ENCODE results near the gene CHSY1.

Gene CHSY1

GRCh38 chr15:101185770-101186169 is 66.1 kb downstream of the CHSY1 start:
- no peak for DNase-seq

GRCh38 chr15:101185336-101185735 is 66.5 kb downstream of the CHSY1 start:
- no peak for DNase-seq

- no peak for DNase-seq
Measured at GRCh38 chr15:101184830-101185229, 67.0 kb downstream of the CHSY1 start.

- DNase-seq: no peak
Measured at GRCh38 chr15:101183931-101184305, 67.9 kb downstream of the CHSY1 start.

DNA sequence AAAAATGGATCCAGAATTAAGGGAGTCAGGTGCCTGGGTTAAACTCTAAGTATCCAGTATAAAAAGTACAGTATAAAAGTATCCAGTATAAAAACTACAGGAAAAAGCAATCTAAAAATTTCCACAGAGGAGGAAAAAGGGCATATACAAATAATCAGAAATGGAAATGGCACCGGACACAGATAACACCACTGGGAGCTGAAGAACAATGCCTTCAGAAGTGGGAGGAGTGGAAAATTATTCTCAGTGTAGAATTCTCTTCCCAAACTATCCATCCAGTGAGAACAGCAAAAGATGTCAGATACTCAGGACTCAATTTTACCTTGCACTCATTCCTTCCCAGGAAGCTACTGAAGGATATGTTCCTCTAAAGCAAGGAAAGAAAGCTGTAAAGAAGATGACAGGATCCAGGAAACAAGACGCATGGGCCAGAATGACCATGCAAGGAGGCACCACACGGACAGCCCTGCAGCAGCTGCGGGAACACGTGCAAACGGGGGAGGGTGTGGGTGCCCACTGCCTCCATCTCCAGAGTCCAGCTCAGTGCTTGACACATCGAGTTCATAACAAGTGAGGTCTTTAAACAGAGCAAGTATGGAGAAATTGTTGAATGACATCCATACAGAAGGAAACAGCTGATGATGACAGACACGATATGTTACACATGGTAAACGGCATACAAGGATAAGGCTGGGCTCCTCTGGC is 68.5 kb downstream of the CHSY1 start:
- DNase-seq: peak in 1 of 2 donors; percentile 29

- no peak for DNase-seq
Measured at GRCh38 chr15:101182215-101182614, 69.6 kb downstream of the CHSY1 start.

DNA sequence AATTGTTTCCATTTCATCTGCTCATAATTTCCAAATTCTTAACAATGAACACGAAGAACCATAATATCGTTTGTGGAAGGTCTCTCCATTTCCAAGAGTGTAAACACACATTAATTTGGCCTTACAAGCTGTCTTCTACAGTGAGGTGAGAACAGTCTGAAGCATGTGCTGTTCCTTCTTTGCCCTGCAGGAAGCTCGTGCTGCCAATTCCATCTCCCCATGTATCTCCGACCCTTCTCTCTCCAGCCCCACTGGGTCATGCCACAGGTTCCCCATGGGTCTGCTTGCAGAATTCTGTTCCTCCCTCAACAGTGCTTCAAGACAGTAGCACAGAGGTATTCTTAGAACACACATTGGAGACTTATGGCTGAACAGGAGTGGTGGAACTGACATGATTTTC is 70.5 kb downstream of the CHSY1 start:
- DNase-seq: no peak

GRCh38 chr15:101180620-101181307 is 71.1 kb downstream of the CHSY1 start:
- no peak for DNase-seq

- no peak for DNase-seq
Measured at GRCh38 chr15:101179341-101180153, 72.3 kb downstream of the CHSY1 start.

GRCh38 chr15:101178931-101179330 is 72.9 kb downstream of the CHSY1 start:
- no peak for DNase-seq

DNA sequence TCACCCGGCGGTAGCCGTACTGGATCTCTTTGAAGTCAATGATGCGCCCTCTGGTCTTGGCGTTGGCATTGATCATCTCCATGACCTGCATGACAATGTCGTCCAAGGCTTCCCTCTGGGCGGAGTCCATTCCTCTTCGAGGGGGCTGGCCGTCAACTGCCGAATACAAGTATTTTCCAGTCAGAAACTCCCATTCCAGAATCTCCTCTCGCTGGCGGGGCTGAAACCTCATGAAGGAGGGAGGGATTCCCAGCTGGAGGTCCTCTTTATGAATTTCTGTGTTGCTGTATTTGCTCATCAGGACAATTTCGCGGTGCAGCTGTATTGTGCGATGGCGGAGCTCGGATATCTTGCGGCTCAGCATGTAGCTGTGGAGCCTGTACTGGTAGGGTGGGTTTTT is 73.4 kb downstream of the CHSY1 start:
- no peak for DNase-seq

GRCh38 chr15:101177866-101178265 is 74.0 kb downstream of the CHSY1 start:
- no peak for DNase-seq

GRCh38 chr15:101176625-101177024 is 75.2 kb downstream of the CHSY1 start:
- DNase-seq: peak in 1 of 2 donors; percentile 29

DNA sequence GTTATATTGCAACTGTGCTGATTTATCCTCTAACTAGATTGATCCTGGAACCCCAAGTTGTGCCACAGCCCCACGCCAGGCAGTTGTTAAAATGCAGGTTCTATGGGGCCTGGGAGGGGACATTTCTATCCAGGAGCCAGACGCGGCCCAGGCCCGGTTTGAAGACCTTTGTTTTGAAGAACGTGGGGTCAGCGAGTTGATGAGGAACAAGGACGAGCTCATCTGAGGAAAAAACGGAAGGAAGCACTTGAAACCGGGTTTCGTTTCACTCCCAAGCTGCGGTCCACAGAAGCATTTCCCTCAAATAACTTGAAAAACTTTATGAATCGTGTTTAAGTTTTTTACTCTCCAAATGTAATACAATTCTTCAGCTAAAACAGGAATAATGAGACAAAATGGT is 76.4 kb downstream of the CHSY1 start:
- DNase-seq: peak; percentile 77 to 82

GRCh38 chr15:101174152-101174920 is 77.5 kb downstream of the CHSY1 start:
- DNase-seq: no peak

- no peak for DNase-seq
Measured at GRCh38 chr15:101173233-101174119, 78.4 kb downstream of the CHSY1 start.

DNA sequence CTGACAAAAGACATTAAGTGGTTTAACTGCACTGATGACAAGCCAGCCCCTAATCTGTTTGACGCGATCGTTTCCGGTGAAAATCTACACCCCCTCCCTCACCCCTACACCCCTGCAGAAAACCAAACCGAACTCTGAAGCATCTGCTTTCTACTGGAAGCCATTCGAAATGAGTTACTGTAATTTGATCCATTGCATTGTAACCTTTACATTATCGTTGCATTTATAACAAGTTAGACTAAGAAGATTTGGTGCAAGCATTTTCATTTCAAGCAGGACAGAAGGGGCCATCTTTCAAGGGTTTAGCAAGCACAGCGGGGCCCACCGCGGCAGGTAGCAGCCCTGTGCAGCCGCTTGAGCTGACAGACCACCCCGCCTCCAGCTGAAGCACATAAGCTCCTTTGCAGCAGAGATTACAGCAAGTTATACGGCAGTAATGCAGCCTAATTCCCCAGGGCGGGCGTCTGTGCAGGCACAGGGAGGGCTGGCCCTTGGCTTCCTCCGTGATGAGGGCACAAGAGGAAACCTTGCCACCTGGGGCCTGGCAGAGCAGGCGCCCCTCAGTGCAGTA is 79.3 kb downstream of the CHSY1 start:
- DNase-seq: no peak

- DNase-seq: no peak
Measured at GRCh38 chr15:101171954-101172353, 79.9 kb downstream of the CHSY1 start.

- DNase-seq: no peak
Measured at GRCh38 chr15:101170568-101171350, 81.1 kb downstream of the CHSY1 start.

DNA sequence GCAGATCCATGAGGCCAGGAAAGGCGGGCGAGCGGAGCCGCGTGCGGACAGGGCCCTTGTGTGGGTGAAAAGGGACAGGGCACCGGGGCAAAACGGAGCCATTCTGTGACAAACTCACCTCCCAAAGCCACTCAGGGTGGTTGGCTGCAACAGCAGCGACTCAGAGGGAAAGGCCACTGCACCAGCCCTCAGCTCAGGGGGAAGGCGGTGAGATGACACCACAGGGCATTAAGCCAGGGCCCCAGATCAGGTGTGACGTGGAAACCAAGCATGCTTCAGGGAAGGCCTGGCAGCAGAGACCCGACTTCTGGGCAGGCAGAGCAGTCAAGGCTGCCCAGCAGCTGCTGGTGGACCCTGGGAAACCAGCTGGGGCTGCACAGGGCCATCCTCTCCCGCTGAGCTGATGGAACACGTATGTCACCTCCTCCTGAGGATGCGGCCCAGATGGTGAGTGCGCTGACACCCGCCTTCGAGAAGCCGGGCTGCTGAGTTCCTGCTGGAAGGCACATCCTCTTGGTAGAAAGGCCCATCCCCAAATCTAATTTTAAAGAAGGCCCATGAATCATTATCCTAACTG is 82.3 kb downstream of the CHSY1 start:
- peak in 1 of 2 donors; percentile 28 for DNase-seq
